WI38 (cell line): ENCODE data around the gene HEATR5A.
"Not testable (repeated sequence)": the region's sequence is repeated elsewhere in the genome, so short reads cannot be mapped to it uniquely, and the experiment has no call there.

ENCODE experiments used
- H3K4me3 ChIP-seq: 2 replicates; pipeline ENCODE4 v1.5.1; 2011; ENCODE audit warnings: low read depth, mild to moderate bottlenecking, control low read depth, low read length
- CTCF ChIP-seq: IDR thresholded peaks from 2 replicates; pipeline ENCODE4 v1.5.1; 2012; ENCODE audit warnings: low read depth, mild to moderate bottlenecking, control low read depth, low read length

HEATR5A gene

GRCh38 chr14:31386271-31386670 lies 34.1 kb downstream of the HEATR5A start:
- H3K4me3 ChIP-seq, result no peak overlapping the region
- no peak for TF ChIP-seq CTCF

- no peak for TF ChIP-seq CTCF
These were observed 38.1 kb downstream of the HEATR5A start for GRCh38 chr14:31382221-31382620.

GRCh38 chr14:31380106-31380505 lies 40.2 kb downstream of the HEATR5A start:
- TF ChIP-seq CTCF, result no peak
- H3K4me3 ChIP-seq, result no peak overlapping the region

More at GRCh38 chr14:31382221-31382620, 38.1 kb downstream of the HEATR5A start:
- H3K4me3 ChIP-seq, result no peak overlapping the region

- not testable (repeated sequence) for H3K4me3 ChIP-seq
These were observed 41.0 kb downstream of the HEATR5A start for GRCh38 chr14:31379125-31379947.

- TF ChIP-seq CTCF, result no peak
- H3K4me3 ChIP-seq, result no peak overlapping the region
These were observed 42.9 kb downstream of the HEATR5A start for GRCh38 chr14:31377433-31377832.

GRCh38 chr14:31371646-31372045 lies 48.7 kb downstream of the HEATR5A start:
- no peak for TF ChIP-seq CTCF
- H3K4me3 ChIP-seq, result no peak overlapping the region

GRCh38 chr14:31363331-31364073 lies 56.8 kb downstream of the HEATR5A start:
- no peak overlapping the region for H3K4me3 ChIP-seq
- TF ChIP-seq CTCF, result no peak
